ENCODE measurements around the gene RNF43.

RNF43 gene

GRCh38 chr17:58377093-58377601 lies 40.2 kb downstream of the RNF43 start:
- ChIA-PET POLR2A (interaction anchor here (0.6 kb wide), 1 partner anchor 21 kb away, joined by 5 read pairs; no protein-coding TSS in a partner anchor), CTCF (interaction anchor here (1.1 to 1.2 kb wide), 2 partner anchors 40 to 60 kb away, joined by 3 to 4 read pairs; partner anchors contain the start of gene RNF43)
- DNase-seq (ENCODE audit: low read depth, low spot score) = no peak
- TF ChIP-seq CTCF (IDR thresholded peaks at IDR 0.05; ENCODE audit: insufficient read depth, low read length, missing control alignments) = no peak
- no peak overlapping the region for H3K4me3 ChIP-seq (ENCODE audit: low read depth, low read length)

GRCh38 chr17:58376472-58377000 lies 40.8 kb downstream of the RNF43 start:
- no peak for TF ChIP-seq CTCF (IDR thresholded peaks at IDR 0.05; ENCODE audit: insufficient read depth, low read length, missing control alignments)
- ChIA-PET POLR2A (no interaction called here), CTCF (interaction anchor here (0.9 to 1.2 kb wide), 2 partner anchors 59 to 127 kb away, joined by 3 to 4 read pairs; no protein-coding TSS in a partner anchor)
- no peak overlapping the region for H3K4me3 ChIP-seq (ENCODE audit: low read depth, low read length)
- DNase-seq (ENCODE audit: low read depth, low spot score) = no peak

- POLR2A ChIA-PET = no interaction called here
- no peak overlapping the region for H3K4me3 ChIP-seq (ENCODE audit: low read depth, low read length)
- DNase-seq (ENCODE audit: low read depth, low spot score) = no peak
- CTCF ChIA-PET = interaction anchor here (0.9 kb wide), 1 partner anchor 126 kb away, joined by 3 read pairs; no protein-coding TSS in a partner anchor
- TF ChIP-seq CTCF (IDR thresholded peaks at IDR 0.05; ENCODE audit: insufficient read depth, low read length, missing control alignments) = no peak
Measured at GRCh38 chr17:58375811-58376210, 41.5 kb downstream of the RNF43 start.

GRCh38 chr17:58375256-58375655 lies 42.1 kb downstream of the RNF43 start:
- no peak for DNase-seq (ENCODE audit: low read depth, low spot score)
- ChIA-PET CTCF (no interaction called here), POLR2A (no interaction called here)

GRCh38 chr17:58373923-58374322 lies 43.4 kb downstream of the RNF43 start:
- no peak overlapping the region for H3K4me3 ChIP-seq (ENCODE audit: low read depth, low read length)
- DNase-seq (ENCODE audit: low read depth, low spot score) = no peak
- POLR2A ChIA-PET = no interaction called here
- CTCF ChIA-PET = interaction anchor here (1.2 kb wide), 1 partner anchor 44 kb away, joined by 3 read pairs; the partner anchor contains the start of gene RNF43
- no peak for TF ChIP-seq CTCF (IDR thresholded peaks at IDR 0.05; ENCODE audit: insufficient read depth, low read length, missing control alignments)

More at GRCh38 chr17:58375256-58375655, 42.1 kb downstream of the RNF43 start:
- no peak overlapping the region for H3K4me3 ChIP-seq (ENCODE audit: low read depth, low read length)
- TF ChIP-seq CTCF (IDR thresholded peaks at IDR 0.05; ENCODE audit: insufficient read depth, low read length, missing control alignments) = no peak

- POLR2A ChIA-PET = no interaction called here
- no peak for DNase-seq (ENCODE audit: low read depth, low spot score)
- CTCF ChIA-PET = no interaction called here
- TF ChIP-seq CTCF (IDR thresholded peaks at IDR 0.05; ENCODE audit: insufficient read depth, low read length, missing control alignments) = no peak
- no peak overlapping the region for H3K4me3 ChIP-seq (ENCODE audit: low read depth, low read length)
Measured at GRCh38 chr17:58373003-58373402, 44.3 kb downstream of the RNF43 start.
